IPS-NIHi7 (cell line): ENCODE data around the gene RGS9.
"Not testable (repeated sequence)": the region's sequence is repeated elsewhere in the genome, so short reads cannot be mapped to it uniquely, and the experiment has no call there.

ENCODE experiments used
- DNase-seq: peaks from one replicate; pipeline ENCODE4 v3.0.0; 2012; ENCODE audit warnings: mixed read lengths; ENCODE audit errors: extremely low spot score

Gene RGS9

GRCh38 chr17:65137021-65137939 is at the start of gene RGS9:
Gene RGS9 (plus strand): TSS chr17:65137370. CDS start chr17:65137541, 171 bp downstream.
- peak; percentile 93 for DNase-seq

- no peak for DNase-seq
Observed at GRCh38 chr17:65088621-65089360, 48.4 kb upstream of the RGS9 start.

- no peak for DNase-seq
Observed at GRCh38 chr17:65092262-65092661, 44.9 kb upstream of the RGS9 start.

GRCh38 chr17:65092721-65093356 is 44.3 kb upstream of the RGS9 start:
- DNase-seq = not testable (repeated sequence)

GRCh38 chr17:65093930-65094329 is 43.2 kb upstream of the RGS9 start:
- DNase-seq = no peak

GRCh38 chr17:65095465-65095864 is 41.7 kb upstream of the RGS9 start:
- no peak for DNase-seq

GRCh38 chr17:65096382-65096781 is 40.8 kb upstream of the RGS9 start:
- DNase-seq = not testable (repeated sequence)

- DNase-seq = no peak
Observed at GRCh38 chr17:65097110-65097509, 40.1 kb upstream of the RGS9 start.

GRCh38 chr17:65099475-65099874 is 37.7 kb upstream of the RGS9 start:
- no peak for DNase-seq

GRCh38 chr17:65099941-65100315 is 37.2 kb upstream of the RGS9 start:
- DNase-seq = peak; percentile 22

GRCh38 chr17:65100316-65101140 is 36.6 kb upstream of the RGS9 start:
- DNase-seq = peak; percentile 87

GRCh38 chr17:65101371-65101770 is 35.8 kb upstream of the RGS9 start:
- DNase-seq = no peak

- DNase-seq = no peak
Observed at GRCh38 chr17:65102235-65102634, 34.9 kb upstream of the RGS9 start.

- DNase-seq = no peak
Observed at GRCh38 chr17:65102788-65103187, 34.4 kb upstream of the RGS9 start.

- DNase-seq = no peak
Observed at GRCh38 chr17:65103431-65103830, 33.7 kb upstream of the RGS9 start.

- no peak for DNase-seq
Observed at GRCh38 chr17:65103896-65104295, 33.3 kb upstream of the RGS9 start.

GRCh38 chr17:65104541-65104940 is 32.6 kb upstream of the RGS9 start:
- no peak for DNase-seq

- no peak for DNase-seq
Observed at GRCh38 chr17:65104973-65105372, 32.2 kb upstream of the RGS9 start.

GRCh38 chr17:65108152-65108551 is 29.0 kb upstream of the RGS9 start:
- no peak for DNase-seq

GRCh38 chr17:65109543-65109942 is 27.6 kb upstream of the RGS9 start:
- DNase-seq = no peak

GRCh38 chr17:65109990-65110680 is 27.0 kb upstream of the RGS9 start:
- DNase-seq = no peak
